Effector memory CD8-positive, alpha-beta T cell (primary cell): ENCODE data around the gene SEMA3D.
"Not testable (repeated sequence)": the region's sequence is repeated elsewhere in the genome, so short reads cannot be mapped to it uniquely, and the experiment has no call there.

Experiments
- ATAC-seq: fragments of 150-1000 bp; cut with Tn5 transposase; replicated peaks from 2 replicates; pipeline ENCODE4 v1.10.0; 2021; ENCODE audit warnings: mild to moderate bottlenecking, moderate library complexity
- DNase-seq, 3 experiments: peaks; one replicate each; pipeline ENCODE4 v3.0.0; 2021
- H3K27ac Mint-ChIP-seq, 2 donors: one replicate each; pipeline ENCODE4 v1.8.0; 2022; ENCODE audit warnings: mild to moderate bottlenecking in 2 of 2, mixed read lengths in 2 of 2, moderate library complexity in 2 of 2
- H3K27me3 Mint-ChIP-seq, 2 donors: one replicate each; pipeline ENCODE4 v1.8.0; 2022; ENCODE audit warnings: mixed read lengths in 2 of 2
- H3K36me3 Mint-ChIP-seq: one replicate; pipeline ENCODE4 v1.8.0; 2022; ENCODE audit warnings: mild to moderate bottlenecking, moderate library complexity, mixed read lengths; ENCODE audit not compliant: insufficient read depth
- H3K4me1 Mint-ChIP-seq, 2 donors: one replicate each; pipeline ENCODE4 v1.8.0; 2022; ENCODE audit warnings: low read depth in 2 of 2, mixed read lengths in 2 of 2
- H3K4me3 Mint-ChIP-seq, 2 donors: one replicate each; pipeline ENCODE4 v1.8.0; 2022; ENCODE audit warnings: mild to moderate bottlenecking in 2 of 2, mixed read lengths in 2 of 2, moderate library complexity in 2 of 2
- H3K9me3 Mint-ChIP-seq, 2 donors: one replicate each; pipeline ENCODE4 v1.8.0; 2022; ENCODE audit warnings: mixed read lengths in 2 of 2

Gene SEMA3D

GRCh38 chr7:84998665-84999064 is 188.2 kb downstream of the SEMA3D start:
- no peaks in the 10 kb centered on the region for H3K27me3 Mint-ChIP-seq
- H3K4me1 Mint-ChIP-seq = no peaks in the 10 kb centered on the region
- H3K27ac Mint-ChIP-seq = no peak overlapping the region
- peaks cover 0 to 4% of the 10 kb centered on the region in 2 donors for H3K9me3 Mint-ChIP-seq
- H3K4me3 Mint-ChIP-seq = no peak overlapping the region
- no peak for DNase-seq
- no peak for ATAC-seq
- no peaks in the 10 kb centered on the region for H3K36me3 Mint-ChIP-seq

DNA sequence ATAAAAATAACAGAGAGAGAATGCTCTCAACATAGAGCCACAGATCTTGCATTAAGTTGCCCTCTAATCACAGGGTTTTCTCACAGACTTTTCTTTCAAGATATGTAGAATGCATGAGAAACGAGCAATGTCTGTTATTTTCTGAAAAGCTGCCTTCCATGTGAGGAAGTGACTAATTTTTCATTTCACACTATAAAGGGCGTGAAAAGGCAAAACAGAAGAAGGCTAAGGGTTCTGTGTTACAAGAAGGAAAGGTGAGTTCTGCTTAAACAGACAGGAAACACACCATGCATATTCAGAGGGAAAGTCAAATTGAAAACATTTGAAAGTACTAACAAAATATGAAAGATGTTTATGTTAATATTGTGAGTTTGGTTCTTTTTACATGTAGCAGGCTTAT is 189.2 kb downstream of the SEMA3D start:
- H3K27me3 Mint-ChIP-seq = no peaks in the 10 kb centered on the region
- no peak overlapping the region for H3K27ac Mint-ChIP-seq
- ATAC-seq (no peak), DNase-seq (no peak)
- no peak overlapping the region for H3K4me3 Mint-ChIP-seq
- no peaks in the 10 kb centered on the region for H3K36me3 Mint-ChIP-seq
- no peaks in the 10 kb centered on the region for H3K4me1 Mint-ChIP-seq
- H3K9me3 Mint-ChIP-seq = peaks cover 0 to 4% of the 10 kb centered on the region in 2 donors

DNA sequence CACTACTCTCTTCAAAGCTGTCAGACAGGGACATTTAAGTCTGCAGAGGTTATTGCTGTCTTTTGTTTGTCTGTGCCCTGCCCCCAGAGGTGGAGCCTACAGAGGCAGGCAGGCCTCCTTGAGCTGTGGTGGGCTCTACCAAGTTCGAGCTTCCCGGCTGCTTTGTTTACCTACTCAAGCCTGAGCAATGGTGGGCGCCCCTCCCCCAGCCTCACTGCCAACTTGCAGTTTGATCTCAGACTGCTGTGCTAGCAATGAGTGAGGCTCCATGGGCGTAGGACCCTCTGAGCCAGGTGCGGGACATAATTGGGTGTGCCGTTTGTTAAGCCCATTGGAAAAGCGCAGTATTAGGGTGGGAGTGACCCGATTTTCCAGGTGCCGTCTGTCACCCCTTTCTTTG is 193.9 kb downstream of the SEMA3D start:
- DNase-seq, H3K9me3 Mint-ChIP-seq, H3K27me3 Mint-ChIP-seq, H3K4me1 Mint-ChIP-seq, ATAC-seq, H3K4me3 Mint-ChIP-seq, H3K36me3 Mint-ChIP-seq, H3K27ac Mint-ChIP-seq: not testable (repeated sequence)

DNA sequence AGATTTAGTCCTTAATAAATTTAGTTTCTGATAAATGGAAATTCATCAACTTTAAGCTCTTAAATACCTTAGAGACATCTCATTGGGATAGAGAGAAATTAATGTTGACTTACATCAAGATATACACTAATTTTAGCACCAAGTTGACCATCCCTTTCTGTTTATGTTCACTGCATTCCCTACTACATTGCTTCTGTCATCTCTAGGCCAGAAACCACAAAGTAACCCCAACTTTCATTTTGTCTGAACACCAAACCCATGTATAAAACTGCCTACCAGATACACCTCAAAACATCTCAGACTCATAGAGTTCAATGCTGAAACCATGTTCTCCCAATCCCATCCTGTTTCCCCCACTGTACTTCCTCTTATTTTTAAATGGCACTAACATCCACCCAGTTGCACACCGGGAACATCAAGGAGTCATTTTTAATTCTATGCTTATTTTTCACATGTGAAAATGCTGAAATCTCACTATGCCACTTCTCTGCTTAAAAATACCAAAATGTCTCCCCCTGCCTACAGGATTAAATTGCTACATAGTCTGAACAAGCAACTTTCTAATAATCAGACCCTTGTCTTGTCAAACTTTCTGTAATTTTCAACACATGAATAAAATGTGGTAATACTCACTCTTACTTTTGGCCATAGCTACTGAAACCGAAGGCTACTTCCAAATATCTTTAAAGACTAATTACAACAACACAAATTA is 201.6 kb downstream of the SEMA3D start:
- no peak overlapping the region for H3K27ac Mint-ChIP-seq
- no peaks in the 10 kb centered on the region for H3K4me1 Mint-ChIP-seq
- ATAC-seq = no peak
- H3K9me3 Mint-ChIP-seq = peaks cover 6 to 24% of the 10 kb centered on the region in 2 donors
- no peaks in the 10 kb centered on the region for H3K27me3 Mint-ChIP-seq
- no peak for DNase-seq
- H3K4me3 Mint-ChIP-seq = no peak overlapping the region
- H3K36me3 Mint-ChIP-seq = peaks cover 3% of the 10 kb centered on the region

- H3K9me3 Mint-ChIP-seq = peaks cover 9 to 24% of the 10 kb centered on the region in 2 donors
- peaks cover 3% of the 10 kb centered on the region for H3K36me3 Mint-ChIP-seq
- no peak for DNase-seq
Measured at GRCh38 chr7:84982199-84982598, 204.7 kb downstream of the SEMA3D start.

DNA sequence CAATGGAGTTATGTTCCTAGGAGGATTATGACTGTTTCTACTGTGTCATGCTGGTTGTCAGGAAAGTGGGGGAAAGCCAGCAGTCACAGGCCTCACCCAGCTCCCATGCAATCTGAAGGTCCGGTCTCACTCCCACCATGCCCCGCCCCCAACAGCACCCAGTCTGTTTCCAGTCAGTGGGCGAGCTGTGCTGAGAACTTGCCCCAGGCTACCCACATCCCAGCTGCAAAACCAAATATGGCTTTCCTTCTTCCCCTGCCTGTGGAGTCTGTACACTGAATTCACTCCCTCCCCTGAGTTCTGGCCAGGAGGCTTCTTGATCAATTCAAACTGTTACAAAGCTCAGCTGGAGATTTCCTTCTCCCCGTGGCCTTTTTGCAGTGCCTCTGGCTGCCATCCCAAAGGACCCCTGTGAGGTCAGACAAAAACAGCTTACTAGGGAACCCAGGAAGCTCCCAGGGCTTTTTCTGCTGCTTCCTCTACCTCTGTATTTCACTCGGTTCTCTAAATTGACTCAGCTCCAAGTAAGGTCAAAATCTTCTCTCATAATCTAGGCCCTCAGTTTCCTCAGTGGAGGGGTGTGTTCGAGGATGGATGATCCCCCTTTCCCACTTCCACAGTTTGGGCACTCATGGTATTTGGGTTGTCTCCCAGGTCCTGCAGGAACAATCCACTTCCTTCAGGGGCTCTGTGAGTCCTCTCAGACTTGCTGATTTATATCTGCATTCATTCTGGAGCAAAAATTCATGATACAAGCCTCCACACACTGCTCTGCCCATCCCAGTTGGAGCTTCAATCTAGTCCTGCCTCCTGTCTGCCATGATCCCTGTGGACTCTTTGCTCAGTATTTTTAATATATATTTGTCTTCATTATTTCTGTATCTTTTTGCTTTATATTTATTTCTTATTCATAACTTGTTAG is 205.5 kb downstream of the SEMA3D start:
- Mint-ChIP-seq H3K36me3 (peaks cover 3% of the 10 kb centered on the region), H3K4me1 (no peaks in the 10 kb centered on the region), H3K4me3 (no peak overlapping the region), H3K27ac (no peak overlapping the region), H3K27me3 (no peaks in the 10 kb centered on the region), H3K9me3 (peaks cover 9 to 24% of the 10 kb centered on the region in 2 donors)
- ATAC-seq (no peak), DNase-seq (no peak)

More at GRCh38 chr7:84982199-84982598, 204.7 kb downstream of the SEMA3D start:
- Mint-ChIP-seq H3K27ac (no peak overlapping the region), H3K4me3 (no peak overlapping the region), H3K4me1 (no peaks in the 10 kb centered on the region), H3K27me3 (no peaks in the 10 kb centered on the region)
- no peak for ATAC-seq

GRCh38 chr7:84975586-84976185 is 211.2 kb downstream of the SEMA3D start:
- H3K27me3 Mint-ChIP-seq = no peaks in the 10 kb centered on the region
- ATAC-seq (no peak), DNase-seq (no peak)
- H3K4me3 Mint-ChIP-seq = no peak overlapping the region
- no peaks in the 10 kb centered on the region for H3K4me1 Mint-ChIP-seq
- no peaks in the 10 kb centered on the region for H3K36me3 Mint-ChIP-seq
- peaks cover 6 to 10% of the 10 kb centered on the region in 2 donors for H3K9me3 Mint-ChIP-seq
- no peak overlapping the region for H3K27ac Mint-ChIP-seq

GRCh38 chr7:84971360-84971759 is 215.5 kb downstream of the SEMA3D start:
- Mint-ChIP-seq H3K27ac (no peak overlapping the region), H3K9me3 (peaks cover 6 to 19% of the 10 kb centered on the region in 2 donors), H3K4me1 (no peaks in the 10 kb centered on the region), H3K4me3 (no peak overlapping the region), H3K36me3 (no peaks in the 10 kb centered on the region), H3K27me3 (no peaks in the 10 kb centered on the region)
- DNase-seq (no peak), ATAC-seq (no peak)

DNA sequence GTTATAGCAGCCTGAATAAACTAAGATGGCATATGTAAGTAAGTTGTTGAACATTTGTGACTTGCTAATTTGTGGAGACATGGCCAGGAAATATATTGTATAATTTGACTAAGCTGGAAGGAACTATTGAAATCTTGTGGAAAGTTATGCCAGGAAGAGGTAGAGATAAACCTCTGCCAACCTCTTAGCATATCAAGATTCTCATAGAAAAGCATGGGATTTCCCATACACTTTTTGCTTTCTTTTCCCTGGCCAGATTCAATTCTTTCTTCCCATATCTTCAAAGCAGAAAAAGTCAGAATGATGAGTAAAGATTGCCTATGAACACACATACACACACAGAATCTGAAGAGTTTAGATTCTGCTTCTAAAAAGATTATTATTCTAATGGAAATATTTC is 216.2 kb downstream of the SEMA3D start:
- DNase-seq = no peak
- no peak overlapping the region for H3K27ac Mint-ChIP-seq
- no peaks in the 10 kb centered on the region for H3K36me3 Mint-ChIP-seq
- no peaks in the 10 kb centered on the region for H3K4me1 Mint-ChIP-seq
- no peaks in the 10 kb centered on the region for H3K27me3 Mint-ChIP-seq
- H3K9me3 Mint-ChIP-seq = peaks cover 6 to 24% of the 10 kb centered on the region in 2 donors
- no peak for ATAC-seq
- H3K4me3 Mint-ChIP-seq = no peak overlapping the region

DNA sequence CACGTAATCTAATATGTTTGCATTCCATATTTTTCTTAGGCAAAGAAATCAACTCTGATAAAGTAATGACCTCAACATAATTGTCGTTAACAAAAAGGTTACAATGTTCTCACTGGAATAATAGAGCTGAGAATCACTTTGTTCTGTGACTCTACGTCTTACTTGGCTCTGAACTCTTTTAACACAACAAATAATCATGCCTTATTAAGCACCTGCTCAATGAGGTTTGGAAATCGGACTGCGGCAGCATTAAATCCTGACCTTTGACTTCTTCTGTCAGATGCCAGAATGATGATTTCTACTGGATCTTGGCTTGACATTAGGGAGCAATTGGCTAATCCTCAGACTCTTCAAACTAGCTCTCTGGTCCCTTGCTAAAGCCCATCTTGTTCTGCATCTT is 233.6 kb downstream of the SEMA3D start:
- Mint-ChIP-seq H3K4me3 (no peak overlapping the region), H3K27ac (no peak overlapping the region), H3K27me3 (no peaks in the 10 kb centered on the region), H3K4me1 (no peaks in the 10 kb centered on the region), H3K36me3 (no peaks in the 10 kb centered on the region), H3K9me3 (peaks cover 6 to 13% of the 10 kb centered on the region in 2 donors)
- ATAC-seq (no peak), DNase-seq (no peak)

DNA sequence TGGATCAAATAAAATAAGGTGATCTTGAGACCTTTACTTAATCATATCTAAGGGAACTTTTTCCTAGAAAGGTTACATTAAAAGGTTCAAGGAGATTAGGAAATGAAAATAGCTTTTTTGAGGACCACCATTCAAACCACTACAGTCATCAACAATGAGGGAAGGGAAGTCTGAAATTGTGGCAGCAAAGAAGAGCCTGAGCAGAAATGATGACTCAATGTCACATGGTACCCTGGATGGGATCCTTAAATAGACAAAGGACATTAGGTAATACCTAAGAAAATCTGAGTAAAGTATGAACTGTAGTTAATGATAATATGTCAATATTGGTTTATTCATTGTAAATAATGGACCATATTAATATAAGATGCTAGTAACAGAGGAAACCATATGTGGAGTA is 236.0 kb downstream of the SEMA3D start:
- Mint-ChIP-seq H3K9me3 (peaks cover 8 to 13% of the 10 kb centered on the region in 2 donors), H3K27me3 (no peaks in the 10 kb centered on the region), H3K36me3 (no peaks in the 10 kb centered on the region), H3K4me1 (no peaks in the 10 kb centered on the region), H3K4me3 (no peak overlapping the region), H3K27ac (no peak overlapping the region)
- DNase-seq = no peak
- no peak for ATAC-seq

- no peaks in the 10 kb centered on the region for H3K4me1 Mint-ChIP-seq
- H3K27ac Mint-ChIP-seq = no peak overlapping the region
- no peaks in the 10 kb centered on the region for H3K27me3 Mint-ChIP-seq
- no peak overlapping the region for H3K4me3 Mint-ChIP-seq
- no peaks in the 10 kb centered on the region for H3K36me3 Mint-ChIP-seq
- H3K9me3 Mint-ChIP-seq = peaks cover 10 to 13% of the 10 kb centered on the region in 2 donors
- ATAC-seq (no peak), DNase-seq (no peak)
Measured at GRCh38 chr7:84949501-84949900, 237.4 kb downstream of the SEMA3D start.

DNA sequence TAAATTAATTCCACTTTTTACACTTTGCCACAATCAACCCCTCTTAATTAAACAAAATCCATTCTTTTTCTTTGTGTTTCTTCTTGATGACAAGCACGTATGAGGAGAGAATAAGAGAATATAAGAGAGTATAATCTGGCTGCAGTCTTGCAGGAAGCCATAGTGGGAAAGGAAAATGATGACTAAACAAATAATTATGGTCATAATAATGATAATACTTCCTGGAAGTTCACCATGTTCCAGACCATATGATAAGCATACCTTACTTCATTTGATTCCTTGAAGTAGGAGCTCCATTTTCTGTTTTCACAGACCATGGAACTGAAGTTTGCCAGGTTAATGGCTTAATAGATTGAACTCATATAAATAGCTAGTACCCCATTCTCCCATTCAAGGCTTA is 237.8 kb downstream of the SEMA3D start:
- H3K4me1 Mint-ChIP-seq = no peaks in the 10 kb centered on the region
- ATAC-seq (no peak), DNase-seq (no peak)
- peaks cover 10 to 13% of the 10 kb centered on the region in 2 donors for H3K9me3 Mint-ChIP-seq
- H3K27ac Mint-ChIP-seq = no peak overlapping the region
- no peaks in the 10 kb centered on the region for H3K27me3 Mint-ChIP-seq
- H3K4me3 Mint-ChIP-seq = no peak overlapping the region
- no peaks in the 10 kb centered on the region for H3K36me3 Mint-ChIP-seq
